ENCODE measurements around the gene WIZ.
"Not testable (repeated sequence)": the region's sequence is repeated elsewhere in the genome, so short reads cannot be mapped to it uniquely, and the experiment has no call there.

The WIZ gene

GRCh38 chr19:15487038-15487437 lies 37.3 kb upstream of the WIZ start:
- Histone ChIP-seq H3K36me3 (ENCODE audit: control insufficient read depth, insufficient read depth, low read length) (no peaks in the 10 kb centered on the region), H3K4me3 (ENCODE audit: low read length) (no peak overlapping the region), H3K9ac (ENCODE audit: low read length) (no peak overlapping the region), H4K5ac (ENCODE audit: low read length) (no peak overlapping the region), H3K18ac (ENCODE audit: low read length) (no peak overlapping the region), H2BK120ac (ENCODE audit: low read depth, low read length) (no peak overlapping the region), H3K27ac (ENCODE audit: low read depth, low read length) (no peak overlapping the region), H3K79me2 (ENCODE audit: control insufficient read depth, insufficient read depth, low read length) (no peaks in the 10 kb centered on the region), H3K56ac (ENCODE audit: low read length) (no peak overlapping the region), H2AK5ac (ENCODE audit: low read length) (no peak overlapping the region), H2BK15ac (replicated peaks; ENCODE audit: low read depth) (no peak overlapping the region), H4K8ac (ENCODE audit: low read depth, low read length) (no peak overlapping the region), H2BK5ac (ENCODE audit: low read length) (no peak overlapping the region), H3K23ac (ENCODE audit: low read length) (no peak overlapping the region), H3K4me1 (ENCODE audit: control insufficient read depth, low read depth, low read length) (no peaks in the 10 kb centered on the region), H3K27me3 (ENCODE audit: insufficient read depth, low read length, poor library complexity) (no peaks in the 10 kb centered on the region), H3K79me1 (ENCODE audit: low read length) (no peaks in the 10 kb centered on the region), H3K4ac (ENCODE audit: low read depth, low read length) (no peak overlapping the region), H3K4me2 (ENCODE audit: low read length) (no peak overlapping the region)
- DNase-seq: no peak
- no CpG with 5 or more reads among the region's 4 CpGs for WGBS (ENCODE audit: extremely low coverage, insufficient coverage, low lambda C conversion rate)

DNA sequence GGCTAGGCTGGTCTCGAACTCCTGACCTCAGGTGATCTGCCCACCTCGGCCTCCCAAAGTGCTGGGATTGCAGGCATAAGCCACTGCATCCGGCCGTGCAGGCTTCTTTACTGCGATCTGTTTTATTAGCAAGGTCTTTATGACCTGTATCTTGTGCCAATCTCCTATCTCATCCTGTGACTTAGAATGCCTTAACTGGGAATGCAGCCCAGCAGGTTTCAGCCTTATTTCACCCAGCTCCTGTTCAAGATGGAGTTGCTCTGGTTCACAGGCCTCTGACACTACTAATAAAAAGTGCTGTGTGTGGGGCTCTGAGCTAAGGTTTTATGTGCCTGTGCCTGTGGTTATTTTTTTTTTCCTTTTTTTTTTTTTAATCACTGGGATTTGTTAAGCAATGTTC lies 36.0 kb upstream of the WIZ start:
- H3K27ac ChIP-seq (ENCODE audit: low read depth, low read length); H3K79me1 ChIP-seq (ENCODE audit: low read length); H4K5ac ChIP-seq (ENCODE audit: low read length); H3K56ac ChIP-seq (ENCODE audit: low read length); H3K4me2 ChIP-seq (ENCODE audit: low read length); DNase-seq; H2BK5ac ChIP-seq (ENCODE audit: low read length); H2BK15ac ChIP-seq (replicated peaks; ENCODE audit: low read depth); H2BK120ac ChIP-seq (ENCODE audit: low read depth, low read length); H3K23ac ChIP-seq (ENCODE audit: low read length); H3K4me1 ChIP-seq (ENCODE audit: control insufficient read depth, low read depth, low read length); H3K36me3 ChIP-seq (ENCODE audit: control insufficient read depth, insufficient read depth, low read length); H3K27me3 ChIP-seq (ENCODE audit: insufficient read depth, low read length, poor library complexity); H3K9ac ChIP-seq (ENCODE audit: low read length); H2AK5ac ChIP-seq (ENCODE audit: low read length); H4K8ac ChIP-seq (ENCODE audit: low read depth, low read length); H3K18ac ChIP-seq (ENCODE audit: low read length); H3K4ac ChIP-seq (ENCODE audit: low read depth, low read length); H3K79me2 ChIP-seq (ENCODE audit: control insufficient read depth, insufficient read depth, low read length); H3K4me3 ChIP-seq (ENCODE audit: low read length): not testable (repeated sequence)
- no CpG with 5 or more reads among the region's 5 CpGs for WGBS (ENCODE audit: extremely low coverage, insufficient coverage, low lambda C conversion rate)

GRCh38 chr19:15480996-15481395 lies 31.2 kb upstream of the WIZ start:
- not testable (repeated sequence) for H3K79me1 ChIP-seq (ENCODE audit: low read length); H3K36me3 ChIP-seq (ENCODE audit: control insufficient read depth, insufficient read depth, low read length); DNase-seq; H4K8ac ChIP-seq (ENCODE audit: low read depth, low read length); H3K79me2 ChIP-seq (ENCODE audit: control insufficient read depth, insufficient read depth, low read length); H3K9ac ChIP-seq (ENCODE audit: low read length); H3K4ac ChIP-seq (ENCODE audit: low read depth, low read length); H3K23ac ChIP-seq (ENCODE audit: low read length); H3K4me3 ChIP-seq (ENCODE audit: low read length); H3K4me1 ChIP-seq (ENCODE audit: control insufficient read depth, low read depth, low read length); H3K27me3 ChIP-seq (ENCODE audit: insufficient read depth, low read length, poor library complexity); H3K18ac ChIP-seq (ENCODE audit: low read length); H3K56ac ChIP-seq (ENCODE audit: low read length); H3K4me2 ChIP-seq (ENCODE audit: low read length); H2AK5ac ChIP-seq (ENCODE audit: low read length); H2BK15ac ChIP-seq (replicated peaks; ENCODE audit: low read depth); H4K5ac ChIP-seq (ENCODE audit: low read length); H2BK120ac ChIP-seq (ENCODE audit: low read depth, low read length); H2BK5ac ChIP-seq (ENCODE audit: low read length); H3K27ac ChIP-seq (ENCODE audit: low read depth, low read length)
- WGBS (ENCODE audit: extremely low coverage, insufficient coverage, low lambda C conversion rate): no CpG with 5 or more reads among the region's 7 CpGs

DNA sequence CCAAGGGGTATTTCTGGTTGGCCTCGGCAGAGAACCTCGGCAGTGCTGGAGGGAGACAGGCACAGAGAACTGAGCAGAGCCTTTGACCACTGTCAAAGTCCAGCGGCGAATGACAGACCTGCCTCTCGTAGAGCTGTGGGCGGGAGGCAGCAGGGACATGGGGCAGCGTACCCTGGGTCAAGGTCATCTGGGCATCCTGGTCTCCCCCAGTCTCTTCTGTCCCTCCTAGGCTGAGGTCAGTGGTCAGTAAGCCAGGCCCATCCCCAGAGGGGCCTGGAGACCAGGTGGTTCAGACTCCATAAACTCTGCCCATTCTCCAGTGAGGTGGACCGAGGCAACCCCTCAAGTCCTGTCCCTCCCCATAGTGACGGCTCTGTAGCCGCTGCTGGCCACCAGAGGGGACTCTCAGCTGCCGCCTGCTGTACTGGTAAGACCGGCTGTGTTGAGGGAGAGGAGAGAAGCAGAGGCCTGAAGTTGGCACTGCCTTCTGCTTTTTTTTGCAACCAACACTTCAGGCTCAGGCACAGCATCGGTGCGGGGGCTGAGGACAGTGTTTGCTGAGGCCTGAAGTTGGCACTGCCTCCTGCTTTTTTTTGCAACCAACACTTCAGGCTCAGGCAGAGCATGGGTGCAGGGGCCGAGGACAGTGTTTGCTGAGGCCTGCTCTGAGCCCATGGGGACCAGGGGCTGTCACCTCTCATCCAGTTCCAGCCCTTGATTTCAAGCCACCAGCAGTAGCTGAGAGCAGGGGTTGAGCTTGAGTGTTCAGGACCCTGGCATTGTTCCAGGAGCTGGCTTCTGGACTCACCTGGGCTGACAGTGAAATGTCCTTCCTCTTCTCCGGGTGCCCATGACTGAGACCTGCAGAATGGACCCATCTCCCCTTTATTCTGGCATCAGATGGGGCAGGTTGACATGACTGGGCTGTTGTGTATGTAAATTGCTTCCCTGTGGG lies 29.9 kb upstream of the WIZ start, which contains the start of gene PGLYRP2:
TSS of gene PGLYRP2 (minus strand) at position 111 of the 955 bp plus-strand sequence. CDS start 130 bp downstream, outside the sequence.
- Histone ChIP-seq H3K4ac (ENCODE audit: low read depth, low read length) (no peak within 1 kb of the TSS), H4K5ac (ENCODE audit: low read length) (no peak within 1 kb of the TSS), H2BK5ac (ENCODE audit: low read length) (no peak within 1 kb of the TSS), H3K79me2 (ENCODE audit: control insufficient read depth, insufficient read depth, low read length) (no peaks in the 10 kb centered on the region), H3K4me1 (ENCODE audit: control insufficient read depth, low read depth, low read length) (no peaks in the 10 kb centered on the region), H3K36me3 (ENCODE audit: control insufficient read depth, insufficient read depth, low read length) (no peaks in the 10 kb centered on the region), H3K23ac (ENCODE audit: low read length) (no peak within 1 kb of the TSS), H3K18ac (ENCODE audit: low read length) (no peak within 1 kb of the TSS), H2AK5ac (ENCODE audit: low read length) (no peak within 1 kb of the TSS), H3K79me1 (ENCODE audit: low read length) (no peaks in the 10 kb centered on the region), H4K8ac (ENCODE audit: low read depth, low read length) (no peak within 1 kb of the TSS), H3K56ac (ENCODE audit: low read length) (no peak within 1 kb of the TSS), H2BK15ac (replicated peaks; ENCODE audit: low read depth) (no peak within 1 kb of the TSS), H3K4me2 (ENCODE audit: low read length) (no peak within 1 kb of the TSS), H3K4me3 (ENCODE audit: low read length) (no peak within 1 kb of the TSS), H2BK120ac (ENCODE audit: low read depth, low read length) (no peak within 1 kb of the TSS), H3K27me3 (ENCODE audit: insufficient read depth, low read length, poor library complexity) (no peaks in the 10 kb centered on the region), H3K27ac (ENCODE audit: low read depth, low read length) (no peak within 1 kb of the TSS), H3K9ac (ENCODE audit: low read length) (no peak within 1 kb of the TSS)
- no peak for DNase-seq
- WGBS (ENCODE audit: extremely low coverage, insufficient coverage, low lambda C conversion rate): no CpG with 5 or more reads among the region's 16 CpGs

DNA sequence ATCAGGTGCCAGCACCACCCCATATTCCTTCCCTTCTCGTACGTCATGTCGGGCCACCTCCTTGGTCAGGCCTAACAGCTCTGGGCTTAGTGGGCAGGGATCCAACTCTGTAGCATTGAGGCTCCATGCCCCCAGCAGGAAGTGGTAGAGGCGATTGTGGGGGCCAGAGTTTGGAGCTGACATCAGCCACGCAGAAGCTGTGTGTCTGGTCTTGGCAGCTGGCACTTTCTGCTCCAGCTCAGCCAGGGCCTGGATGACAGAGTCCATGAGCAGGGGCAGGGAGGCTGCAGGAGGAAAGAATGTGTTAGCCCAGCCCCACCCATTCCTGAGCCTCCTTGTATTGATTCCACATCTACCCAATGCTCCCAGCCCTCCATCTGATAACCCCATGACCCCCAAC lies 26.6 kb upstream of the WIZ start:
- Histone ChIP-seq H3K9ac (ENCODE audit: low read length) (no peak overlapping the region), H2BK5ac (ENCODE audit: low read length) (no peak overlapping the region), H3K23ac (ENCODE audit: low read length) (no peak overlapping the region), H3K36me3 (ENCODE audit: control insufficient read depth, insufficient read depth, low read length) (no peaks in the 10 kb centered on the region), H4K5ac (ENCODE audit: low read length) (no peak overlapping the region), H3K18ac (ENCODE audit: low read length) (no peak overlapping the region), H4K8ac (ENCODE audit: low read depth, low read length) (no peak overlapping the region), H3K27me3 (ENCODE audit: insufficient read depth, low read length, poor library complexity) (no peaks in the 10 kb centered on the region), H3K79me1 (ENCODE audit: low read length) (no peaks in the 10 kb centered on the region), H3K4me3 (ENCODE audit: low read length) (no peak overlapping the region), H2BK120ac (ENCODE audit: low read depth, low read length) (no peak overlapping the region), H3K27ac (ENCODE audit: low read depth, low read length) (no peak overlapping the region), H3K4ac (ENCODE audit: low read depth, low read length) (no peak overlapping the region), H2AK5ac (ENCODE audit: low read length) (no peak overlapping the region), H3K4me2 (ENCODE audit: low read length) (no peak overlapping the region), H3K79me2 (ENCODE audit: control insufficient read depth, insufficient read depth, low read length) (no peaks in the 10 kb centered on the region), H2BK15ac (replicated peaks; ENCODE audit: low read depth) (no peak overlapping the region), H3K56ac (ENCODE audit: low read length) (no peak overlapping the region), H3K4me1 (ENCODE audit: control insufficient read depth, low read depth, low read length) (no peaks in the 10 kb centered on the region)
- no peak for DNase-seq
- no CpG with 5 or more reads among the region's 5 CpGs for WGBS (ENCODE audit: extremely low coverage, insufficient coverage, low lambda C conversion rate)

All from mesendoderm (in vitro differentiated cells).